Thoracic aorta (tissue), 2 donors: Measurements from ENCODE around the gene ABI2. TPM values are rescaled to one million over a fixed set of nuclear protein-coding genes. Genes with fewer than 3 reads are reported as not detected.
A peak's percentile ranks its signal among the peaks of the same experiment; 100 is the strongest.
"Not testable (repeated sequence)": the region's sequence is repeated elsewhere in the genome, so short reads cannot be mapped to it uniquely, and the experiment has no call there.

Source experiments
- ATAC-seq: fragments of 150-250 bp; one replicate; pipeline ENCODE4 v1.8.0; 2017; ENCODE audit warnings: low read depth; ENCODE audit not compliant: insufficient number of reproducible peaks, low FRiP score
- DNase-seq: peaks from one replicate; pipeline ENCODE4 v3.0.0-alpha.2; 2020; ENCODE audit warnings: low spot score
- H3K27ac ChIP-seq, 2 donors: fragments of 200-600 bp; sonication (generic); 1 replicate in 1 of 2; 2 replicates in 1 of 2; pipeline ENCODE4 v1.5.1; 2016; ENCODE audit warnings: mild to moderate bottlenecking in 2 of 2, moderate library complexity in 2 of 2
- H3K27me3 ChIP-seq: fragments of 200-600 bp; sonication (generic); replicated peaks from 2 replicates; pipeline ENCODE4 v1.6.0; 2016; ENCODE audit warnings: mild to moderate bottlenecking; ENCODE audit not compliant: insufficient read depth
- H3K36me3 ChIP-seq: fragments of 200-600 bp; sonication (generic); one replicate; pipeline ENCODE4 v1.5.1; 2016
- H3K4me1 ChIP-seq, 2 donors: fragments of 200-600 bp; sonication (generic); 1 replicate in 1 of 2; 2 replicates in 1 of 2; pipeline versions ENCODE4 v1.5.1 to v1.6.0; 2016; ENCODE audit warnings: low read depth in 2 of 2, mild to moderate bottlenecking in 1 of 2; ENCODE audit not compliant: control insufficient read depth in 1 of 2
- H3K4me3 ChIP-seq: fragments of 200-600 bp; sonication (generic); 2 replicates; pipeline ENCODE4 v1.5.1; 2016; ENCODE audit warnings: mild to moderate bottlenecking
- H3K9me3 ChIP-seq: fragments of 200-600 bp; sonication (generic); 2 replicates; pipeline ENCODE4 v1.5.1; 2016
- CTCF ChIP-seq: fragments of 200-600 bp; sonication (generic); IDR thresholded peaks from one replicate; pipeline ENCODE4 v1.5.1; 2019; ENCODE audit warnings: antibody characterized with exemption
- total RNA-seq, 2 donors: library from RNA; depleted of rRNA; stranded (reverse); fragments of >200 nt; gene quantifications; one replicate each; pipeline versions ENCODE4 v1.1.0 to v1.2.3, GENCODE V29; 2016

The ABI2 gene
- total RNA-seq, 2 donors from 2014 or later = 31.3 to 37.9 TPM

DNA sequence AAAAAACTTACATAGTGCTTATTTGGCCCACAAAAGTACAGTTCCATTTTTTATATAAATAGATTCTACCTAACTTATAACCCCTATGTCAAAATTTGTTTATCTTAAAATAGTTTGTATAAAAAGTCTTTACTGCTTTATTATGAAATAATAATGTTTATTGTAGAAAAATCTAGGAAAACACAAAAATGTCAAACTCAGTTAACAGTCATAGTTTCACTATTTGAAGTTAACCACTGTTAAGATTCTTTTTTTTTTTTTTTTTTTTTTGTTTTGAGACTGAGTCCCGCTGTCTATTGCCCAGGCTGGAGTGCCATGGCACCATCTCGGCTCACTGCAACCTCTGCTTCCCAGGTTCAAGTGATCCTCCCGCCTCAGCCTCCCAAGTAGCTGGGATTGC lies 26.5 kb upstream of the ABI2 start:
- Histone ChIP-seq H3K4me3 (no peak overlapping the region), H3K27ac (no peak overlapping the region), H3K4me1 (no peaks in the 10 kb centered on the region), H3K9me3 (no peaks in the 10 kb centered on the region), H3K36me3 (peaks cover 13% of the 10 kb centered on the region), H3K27me3 (no peaks in the 10 kb centered on the region)
- DNase-seq = no peak
- TF ChIP-seq CTCF = no peak
- ATAC-seq = no peak

GRCh38 chr2:203302586-203302985 lies 25.6 kb upstream of the ABI2 start:
- H3K36me3 ChIP-seq = not testable (repeated sequence)

DNA sequence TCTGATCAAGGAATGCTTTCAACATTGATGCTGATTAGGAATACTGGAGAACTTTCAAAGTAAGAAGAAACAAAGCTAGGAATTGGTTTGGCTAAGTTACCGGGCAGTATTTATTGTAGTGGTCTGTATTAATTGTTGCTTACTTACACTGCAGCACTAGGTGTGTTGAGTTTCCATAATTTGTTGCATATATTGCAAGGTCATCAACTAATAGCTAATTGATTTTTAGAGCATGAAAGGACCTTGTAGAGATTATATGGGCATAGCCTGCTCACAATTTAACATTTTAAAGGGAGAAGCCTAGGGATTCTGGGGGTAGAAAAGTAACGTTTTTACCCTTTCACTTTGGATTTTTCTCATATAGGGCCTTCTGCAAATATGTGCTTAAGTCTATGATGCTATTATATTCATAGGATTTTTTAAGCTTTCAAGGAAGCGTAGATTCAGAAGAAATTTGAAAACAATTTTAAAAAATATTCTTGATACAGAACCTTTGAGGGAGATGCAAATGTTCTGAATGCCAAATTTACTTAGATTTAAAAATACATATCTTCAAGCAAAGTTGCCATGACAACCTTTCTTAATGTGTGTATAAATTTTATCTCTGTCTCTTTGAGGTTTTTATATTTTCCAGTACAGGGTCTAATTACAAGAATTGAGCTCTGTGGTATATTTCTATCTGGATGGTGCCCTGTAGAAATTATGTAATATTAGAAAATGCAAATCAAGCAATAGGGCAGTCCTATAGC lies 17.3 kb upstream of the ABI2 start:
- no peak overlapping the region for H3K4me3 ChIP-seq
- peaks cover 3% of the 10 kb centered on the region for H3K36me3 ChIP-seq
- DNase-seq (no peak), ATAC-seq (no peak)
- no peaks in the 10 kb centered on the region for H3K4me1 ChIP-seq
- H3K27me3 ChIP-seq = no peaks in the 10 kb centered on the region
- no peak for TF ChIP-seq CTCF
- no peaks in the 10 kb centered on the region for H3K9me3 ChIP-seq
- H3K27ac ChIP-seq = no peak overlapping the region

More at GRCh38 chr2:203302586-203302985, 25.6 kb upstream of the ABI2 start:
- not testable (repeated sequence) for H3K27me3 ChIP-seq, H3K27ac ChIP-seq, H3K4me3 ChIP-seq, H3K4me1 ChIP-seq, ATAC-seq, H3K9me3 ChIP-seq, DNase-seq

DNA sequence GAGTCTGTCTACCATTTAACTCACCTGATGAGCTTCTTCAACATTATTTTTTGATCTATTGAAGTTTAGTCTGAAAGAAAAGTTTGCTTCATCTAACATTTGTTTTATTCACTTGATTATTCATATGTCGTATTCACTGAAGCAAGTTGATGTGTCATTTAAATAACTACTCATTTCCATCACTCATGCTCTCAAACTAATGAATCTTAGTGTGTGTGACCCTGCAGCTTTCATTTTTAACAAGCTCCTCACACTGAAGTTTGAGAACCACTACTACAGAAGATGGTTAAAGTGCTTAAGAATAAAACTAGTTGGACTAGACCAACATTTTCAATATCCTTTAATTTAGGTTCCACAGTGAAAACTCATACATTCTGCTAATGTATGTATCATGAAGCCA lies 1.8 kb upstream of the ABI2 start:
- H3K27me3 ChIP-seq = no peaks in the 10 kb centered on the region
- ATAC-seq = no peak
- no peak for DNase-seq
- no peak for TF ChIP-seq CTCF
- H3K27ac ChIP-seq = no peak overlapping the region
- H3K4me1 ChIP-seq = peaks cover 12 to 25% of the 10 kb centered on the region in 2 donors
- no peaks in the 10 kb centered on the region for H3K9me3 ChIP-seq
- H3K4me3 ChIP-seq = no peak overlapping the region
- H3K36me3 ChIP-seq = no peaks in the 10 kb centered on the region

- H3K27me3 ChIP-seq = no peaks in the 10 kb centered on the region
- H3K27ac ChIP-seq = peak overlapping the region; percentile 76 to 84
- ATAC-seq = no peak
- H3K4me3 ChIP-seq = peak overlapping the region; percentile 100
- no peaks in the 10 kb centered on the region for H3K36me3 ChIP-seq
- H3K4me1 ChIP-seq = peaks cover 12 to 25% of the 10 kb centered on the region in 2 donors
- no peak for DNase-seq
- no peak for TF ChIP-seq CTCF
- no peaks in the 10 kb centered on the region for H3K9me3 ChIP-seq
These were observed 653 bp upstream of the ABI2 start for GRCh38 chr2:203327582-203327900.
